Measurements from ENCODE around the gene CD2AP.
"Not testable (repeated sequence)": the region's sequence is repeated elsewhere in the genome, so short reads cannot be mapped to it uniquely, and the experiment has no call there.

CD2AP gene

GRCh38 chr6:47479874-47480273 is 2.3 kb downstream of the CD2AP start:
- no peak for TF ChIP-seq CTCF (IDR thresholded peaks at IDR 0.05; ENCODE audit: extremely low read depth, missing control alignments)

DNA sequence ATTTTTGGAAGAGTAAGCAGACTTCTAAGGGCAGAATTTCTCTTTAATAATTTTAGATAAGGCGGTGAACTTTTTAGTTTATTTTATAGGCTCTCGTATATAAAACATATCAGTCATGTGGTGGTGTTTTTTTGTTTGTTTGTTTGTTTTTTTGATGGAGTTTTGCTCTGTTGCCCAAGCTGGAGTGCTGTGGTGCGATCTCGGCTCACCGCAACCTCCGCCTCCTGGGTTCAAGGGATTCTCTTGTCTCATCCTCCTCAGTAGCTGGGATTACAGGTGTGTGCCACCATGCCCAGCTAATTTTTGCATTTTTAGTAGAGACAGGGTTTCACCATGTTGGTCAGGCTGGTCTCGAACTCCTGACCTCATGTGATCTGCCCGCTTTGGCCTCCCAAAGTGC is 3.6 kb downstream of the CD2AP start:
- DNase-seq (ENCODE audit: low spot score): not testable (repeated sequence)

More at GRCh38 chr6:47479874-47480273, 2.3 kb downstream of the CD2AP start:
- no peak for DNase-seq (ENCODE audit: low spot score)

GRCh38 chr6:47481806-47482205 is 4.2 kb downstream of the CD2AP start:
- no peak for DNase-seq (ENCODE audit: low spot score)
- TF ChIP-seq CTCF (IDR thresholded peaks at IDR 0.05; ENCODE audit: extremely low read depth, missing control alignments): no peak

DNA sequence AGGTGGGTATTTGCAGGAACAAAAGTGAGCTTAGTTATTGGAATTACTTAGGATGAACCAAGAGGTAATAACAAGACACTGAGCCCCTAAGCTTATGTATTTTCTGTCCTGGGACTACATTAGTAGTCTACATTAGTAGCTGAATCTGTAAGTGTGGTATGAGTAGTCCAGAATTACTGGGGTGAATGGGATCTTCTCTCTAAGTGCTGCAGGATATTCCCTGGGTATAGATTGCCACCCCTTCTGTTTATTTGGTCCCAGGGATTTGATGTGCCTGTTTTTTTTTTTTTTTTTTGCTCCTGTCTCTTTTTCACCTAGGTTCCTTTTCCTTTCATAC is 5.9 kb downstream of the CD2AP start:
- TF ChIP-seq CTCF (IDR thresholded peaks at IDR 0.05; ENCODE audit: extremely low read depth, missing control alignments): no peak
- no peak for DNase-seq (ENCODE audit: low spot score)

DNA sequence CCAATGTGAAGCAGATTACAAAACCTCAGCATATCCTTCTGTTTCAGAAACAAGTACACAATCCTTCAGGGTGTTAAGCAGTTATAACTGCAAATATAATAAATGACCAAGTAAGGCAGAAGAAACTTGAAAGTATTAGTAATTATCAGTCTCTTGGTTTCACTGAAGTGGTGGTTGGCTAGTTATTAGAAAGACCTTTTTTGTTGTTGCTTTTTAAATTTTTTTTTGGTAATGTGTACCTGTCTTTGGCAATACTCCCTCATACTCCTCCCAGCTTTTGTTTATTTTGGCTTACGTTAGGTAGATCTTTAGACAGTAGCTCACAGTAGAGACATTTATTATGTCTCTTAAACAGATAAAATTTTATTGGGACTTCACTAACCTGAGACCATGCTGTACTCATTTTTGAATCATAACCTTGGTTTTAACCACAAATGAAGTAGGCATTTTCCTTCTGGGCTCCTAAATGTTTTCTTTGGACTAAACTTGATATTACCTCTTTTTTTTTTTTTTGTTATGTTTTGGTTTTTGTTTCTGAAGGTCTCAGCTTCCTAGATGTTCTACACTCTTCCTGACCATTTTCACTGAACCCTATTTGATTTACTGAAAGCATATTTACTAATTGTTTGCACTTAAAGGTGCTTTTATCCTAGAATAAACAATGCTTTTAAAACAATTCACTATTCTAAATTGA is 6.4 kb downstream of the CD2AP start:
- no peak for DNase-seq (ENCODE audit: low spot score)

GRCh38 chr6:47484616-47485015 is 7.0 kb downstream of the CD2AP start:
- TF ChIP-seq CTCF (IDR thresholded peaks at IDR 0.05; ENCODE audit: extremely low read depth, missing control alignments): no peak
- DNase-seq (ENCODE audit: low spot score): no peak

More for the DNA sequence above, 6.4 kb downstream of the CD2AP start:
- no peak for TF ChIP-seq CTCF (IDR thresholded peaks at IDR 0.05; ENCODE audit: extremely low read depth, missing control alignments)

DNA sequence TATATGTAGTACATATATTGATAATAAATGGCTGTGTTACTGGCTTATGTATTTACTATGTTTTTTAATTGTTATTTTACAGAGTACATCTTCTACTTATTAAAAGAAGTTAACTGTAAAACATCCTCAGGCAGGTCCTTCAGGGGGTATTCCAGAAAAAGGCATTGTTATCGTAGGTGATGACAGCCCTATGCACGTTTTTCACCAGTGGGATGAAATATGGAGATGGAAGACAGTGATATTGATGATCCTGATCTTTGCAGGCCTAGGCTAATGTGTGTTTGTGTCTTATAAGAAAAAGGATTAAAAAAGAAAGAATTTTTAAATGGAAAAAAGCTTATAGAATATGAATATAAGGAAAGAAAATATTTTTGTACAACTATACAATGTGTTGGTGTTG is 7.5 kb downstream of the CD2AP start:
- no peak for TF ChIP-seq CTCF (IDR thresholded peaks at IDR 0.05; ENCODE audit: extremely low read depth, missing control alignments)
- DNase-seq (ENCODE audit: low spot score): no peak

GRCh38 chr6:47485491-47486135 is 8.0 kb downstream of the CD2AP start:
- no peak for DNase-seq (ENCODE audit: low spot score)
- no peak for TF ChIP-seq CTCF (IDR thresholded peaks at IDR 0.05; ENCODE audit: extremely low read depth, missing control alignments)
